Measurements from ENCODE around the gene ATRN.

ATRN gene

GRCh38 chr20:3679749-3680700 lies 209.2 kb downstream of the ATRN start:
- peak; percentile 49 for DNase-seq

- no peak for DNase-seq
These were observed 210.0 kb downstream of the ATRN start for GRCh38 chr20:3680701-3681351.

- no peak for DNase-seq
These were observed 210.6 kb downstream of the ATRN start for GRCh38 chr20:3681352-3681930.

- no peak for DNase-seq
These were observed 211.3 kb downstream of the ATRN start, which contains the start of gene ADAM33 for GRCh38 chr20:3681931-3682781. ADAM33 (minus strand) TSS chr20:3682010; CDS start chr20:3682004, 6 bp downstream.

GRCh38 chr20:3685341-3685740 lies 214.5 kb downstream of the ATRN start:
- no peak for DNase-seq

GRCh38 chr20:3686421-3686820 lies 215.6 kb downstream of the ATRN start:
- DNase-seq: no peak

GRCh38 chr20:3686867-3687321 lies 216.1 kb downstream of the ATRN start:
- no peak for DNase-seq

- peak; percentile 80 for DNase-seq
These were observed 216.8 kb downstream of the ATRN start for GRCh38 chr20:3687655-3688054.

GRCh38 chr20:3689978-3690377 lies 219.2 kb downstream of the ATRN start:
- no peak for DNase-seq

GRCh38 chr20:3690413-3690812 lies 219.6 kb downstream of the ATRN start:
- no peak for DNase-seq

- no peak for DNase-seq
These were observed 220.5 kb downstream of the ATRN start for GRCh38 chr20:3691306-3691705.

GRCh38 chr20:3691897-3692296 lies 221.1 kb downstream of the ATRN start:
- DNase-seq: no peak

GRCh38 chr20:3692706-3693294 lies 222.0 kb downstream of the ATRN start:
- DNase-seq: no peak

- no peak for DNase-seq
These were observed 222.6 kb downstream of the ATRN start for GRCh38 chr20:3693376-3693775.

- DNase-seq: no peak
These were observed 224.0 kb downstream of the ATRN start for GRCh38 chr20:3694864-3695263.

- DNase-seq: no peak
These were observed 225.4 kb downstream of the ATRN start for GRCh38 chr20:3696200-3696599.

- no peak for DNase-seq
These were observed 226.1 kb downstream of the ATRN start for GRCh38 chr20:3696745-3697587.

- DNase-seq: no peak
These were observed 226.9 kb downstream of the ATRN start for GRCh38 chr20:3697588-3698305.

GRCh38 chr20:3698591-3699001 lies 227.8 kb downstream of the ATRN start:
- no peak for DNase-seq

GRCh38 chr20:3699037-3699436 lies 228.2 kb downstream of the ATRN start:
- peak; percentile 6 for DNase-seq
